Measurements from ENCODE around the gene XYLT1.
A peak's percentile ranks its signal among the peaks of the same experiment; 100 is the strongest.

- TF ChIP-seq, protein P1, sequence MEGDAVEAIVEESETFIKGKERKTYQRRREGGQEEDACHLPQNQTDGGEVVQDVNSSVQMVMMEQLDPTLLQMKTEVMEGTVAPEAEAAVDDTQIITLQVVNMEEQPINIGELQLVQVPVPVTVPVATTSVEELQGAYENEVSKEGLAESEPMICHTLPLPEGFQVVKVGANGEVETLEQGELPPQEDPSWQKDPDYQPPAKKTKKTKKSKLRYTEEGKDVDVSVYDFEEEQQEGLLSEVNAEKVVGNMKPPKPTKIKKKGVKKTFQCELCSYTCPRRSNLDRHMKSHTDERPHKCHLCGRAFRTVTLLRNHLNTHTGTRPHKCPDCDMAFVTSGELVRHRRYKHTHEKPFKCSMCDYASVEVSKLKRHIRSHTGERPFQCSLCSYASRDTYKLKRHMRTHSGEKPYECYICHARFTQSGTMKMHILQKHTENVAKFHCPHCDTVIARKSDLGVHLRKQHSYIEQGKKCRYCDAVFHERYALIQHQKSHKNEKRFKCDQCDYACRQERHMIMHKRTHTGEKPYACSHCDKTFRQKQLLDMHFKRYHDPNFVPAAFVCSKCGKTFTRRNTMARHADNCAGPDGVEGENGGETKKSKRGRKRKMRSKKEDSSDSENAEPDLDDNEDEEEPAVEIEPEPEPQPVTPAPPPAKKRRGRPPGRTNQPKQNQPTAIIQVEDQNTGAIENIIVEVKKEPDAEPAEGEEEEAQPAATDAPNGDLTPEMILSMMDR (IDR thresholded peaks at IDR 0.05): peak in 1 of 6 experiments; percentile 12
- no peak for TF ChIP-seq POLR2A (IDR thresholded peaks at IDR 0.05)
Measured at GRCh38 chr16:17304491-17305119, 166.2 kb downstream of the XYLT1 start.

Measured in esophagus squamous epithelium (tissue), 4 donors.